Breast epithelium (tissue), 3 donors: ENCODE results near the gene TMEM45A.

Experiments
- POLR2AphosphoS5 ChIP-seq, 3 donors: sonication (generic); formaldehyde crosslinking; IDR thresholded peaks; one replicate each; pipeline ENCODE4 v1.6.1; 2017; ENCODE audit warnings: antibody characterized with exemption in 3 of 3
- TF ChIP-seq, protein P1 (sequence below), 3 donors: fragments of 450-650 bp; IDR thresholded peaks; one replicate each; pipeline ENCODE4 v1.5.1; 2016 to 2017; ENCODE audit warnings: antibody characterized with exemption in 3 of 3, mild to moderate bottlenecking in 3 of 3, moderate library complexity in 3 of 3

GRCh38 chr3:100574536-100574935, 82.1 kb downstream of the TMEM45A start:
- TF ChIP-seq, protein P1, sequence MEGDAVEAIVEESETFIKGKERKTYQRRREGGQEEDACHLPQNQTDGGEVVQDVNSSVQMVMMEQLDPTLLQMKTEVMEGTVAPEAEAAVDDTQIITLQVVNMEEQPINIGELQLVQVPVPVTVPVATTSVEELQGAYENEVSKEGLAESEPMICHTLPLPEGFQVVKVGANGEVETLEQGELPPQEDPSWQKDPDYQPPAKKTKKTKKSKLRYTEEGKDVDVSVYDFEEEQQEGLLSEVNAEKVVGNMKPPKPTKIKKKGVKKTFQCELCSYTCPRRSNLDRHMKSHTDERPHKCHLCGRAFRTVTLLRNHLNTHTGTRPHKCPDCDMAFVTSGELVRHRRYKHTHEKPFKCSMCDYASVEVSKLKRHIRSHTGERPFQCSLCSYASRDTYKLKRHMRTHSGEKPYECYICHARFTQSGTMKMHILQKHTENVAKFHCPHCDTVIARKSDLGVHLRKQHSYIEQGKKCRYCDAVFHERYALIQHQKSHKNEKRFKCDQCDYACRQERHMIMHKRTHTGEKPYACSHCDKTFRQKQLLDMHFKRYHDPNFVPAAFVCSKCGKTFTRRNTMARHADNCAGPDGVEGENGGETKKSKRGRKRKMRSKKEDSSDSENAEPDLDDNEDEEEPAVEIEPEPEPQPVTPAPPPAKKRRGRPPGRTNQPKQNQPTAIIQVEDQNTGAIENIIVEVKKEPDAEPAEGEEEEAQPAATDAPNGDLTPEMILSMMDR (IDR thresholded peaks at IDR 0.05) = no peak
- TF ChIP-seq POLR2AphosphoS5 (IDR thresholded peaks at IDR 0.05) = no peak
